Measurements from ENCODE around the gene GABARAP.

The GABARAP gene

DNA sequence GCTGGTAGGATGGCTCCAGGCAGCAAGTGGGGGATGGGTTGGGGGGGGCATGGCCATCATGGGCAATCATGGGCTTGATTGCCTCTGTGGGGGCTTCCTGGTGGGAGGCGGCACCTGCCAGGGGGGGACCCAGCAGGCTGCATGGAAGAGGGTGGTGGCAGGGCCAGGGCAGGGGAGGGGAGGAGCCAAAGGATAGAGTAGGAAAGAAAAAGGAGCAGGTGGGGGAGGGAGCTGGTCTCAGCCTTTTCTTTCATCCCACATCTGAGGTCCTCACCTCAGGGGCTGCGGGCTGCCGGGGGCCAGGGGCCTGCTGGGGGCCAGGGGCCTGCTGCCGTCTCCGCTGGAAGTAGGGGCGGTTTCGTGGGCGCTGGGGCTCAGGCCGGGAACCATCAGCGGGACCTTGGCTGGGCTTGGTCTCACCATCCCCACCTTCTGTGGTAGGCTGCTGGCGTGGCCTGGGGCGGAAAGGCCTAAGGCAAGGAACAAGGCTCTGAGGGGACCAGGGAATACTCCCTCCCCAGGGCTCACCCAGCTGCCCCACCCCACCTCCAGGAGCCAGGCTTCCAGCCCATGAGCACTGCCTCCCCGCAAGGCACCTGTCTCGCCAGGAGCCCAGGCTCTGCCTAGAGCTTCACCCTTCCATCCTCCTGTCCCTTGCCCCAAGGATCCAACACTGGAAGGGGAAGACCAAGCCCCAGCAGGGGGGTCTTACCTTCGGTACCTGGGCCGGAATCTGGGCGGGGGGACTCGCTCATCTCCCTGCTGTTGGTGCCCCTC, 47.2 kb upstream of the GABARAP start:
- no peak for TF ChIP-seq RAD21 (IDR thresholded peaks at IDR 0.05; ENCODE audit: low read depth)
- no peak for TF ChIP-seq CREB1 (IDR thresholded peaks at IDR 0.05; ENCODE audit: low read depth)
- TF ChIP-seq EP300 (IDR thresholded peaks at IDR 0.05; ENCODE audit: borderline replicate concordance), result no peak
- TF ChIP-seq TAF1 (IDR thresholded peaks at IDR 0.05; ENCODE audit: low read depth), result no peak
- TF ChIP-seq, protein P1, sequence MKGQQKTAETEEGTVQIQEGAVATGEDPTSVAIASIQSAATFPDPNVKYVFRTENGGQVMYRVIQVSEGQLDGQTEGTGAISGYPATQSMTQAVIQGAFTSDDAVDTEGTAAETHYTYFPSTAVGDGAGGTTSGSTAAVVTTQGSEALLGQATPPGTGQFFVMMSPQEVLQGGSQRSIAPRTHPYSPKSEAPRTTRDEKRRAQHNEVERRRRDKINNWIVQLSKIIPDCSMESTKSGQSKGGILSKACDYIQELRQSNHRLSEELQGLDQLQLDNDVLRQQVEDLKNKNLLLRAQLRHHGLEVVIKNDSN (IDR thresholded peaks at IDR 0.05), result no peak
- no peak for TF ChIP-seq EGR1 (IDR thresholded peaks at IDR 0.05)
- no peak for TF ChIP-seq CEBPB (IDR thresholded peaks at IDR 0.05)
- TF ChIP-seq TEAD4 (IDR thresholded peaks at IDR 0.05), result no peak
- no peak for TF ChIP-seq FOXM1 (IDR thresholded peaks at IDR 0.05; ENCODE audit: borderline replicate concordance, low read depth)
- TF ChIP-seq, protein P2, sequence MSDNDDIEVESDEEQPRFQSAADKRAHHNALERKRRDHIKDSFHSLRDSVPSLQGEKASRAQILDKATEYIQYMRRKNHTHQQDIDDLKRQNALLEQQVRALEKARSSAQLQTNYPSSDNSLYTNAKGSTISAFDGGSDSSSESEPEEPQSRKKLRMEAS (IDR thresholded peaks at IDR 0.05), result no peak
- no peak for TF ChIP-seq YY1 (IDR thresholded peaks at IDR 0.05; ENCODE audit: low read depth)
- TF ChIP-seq NFIC (IDR thresholded peaks at IDR 0.05), result no peak
- TF ChIP-seq, protein P3, sequence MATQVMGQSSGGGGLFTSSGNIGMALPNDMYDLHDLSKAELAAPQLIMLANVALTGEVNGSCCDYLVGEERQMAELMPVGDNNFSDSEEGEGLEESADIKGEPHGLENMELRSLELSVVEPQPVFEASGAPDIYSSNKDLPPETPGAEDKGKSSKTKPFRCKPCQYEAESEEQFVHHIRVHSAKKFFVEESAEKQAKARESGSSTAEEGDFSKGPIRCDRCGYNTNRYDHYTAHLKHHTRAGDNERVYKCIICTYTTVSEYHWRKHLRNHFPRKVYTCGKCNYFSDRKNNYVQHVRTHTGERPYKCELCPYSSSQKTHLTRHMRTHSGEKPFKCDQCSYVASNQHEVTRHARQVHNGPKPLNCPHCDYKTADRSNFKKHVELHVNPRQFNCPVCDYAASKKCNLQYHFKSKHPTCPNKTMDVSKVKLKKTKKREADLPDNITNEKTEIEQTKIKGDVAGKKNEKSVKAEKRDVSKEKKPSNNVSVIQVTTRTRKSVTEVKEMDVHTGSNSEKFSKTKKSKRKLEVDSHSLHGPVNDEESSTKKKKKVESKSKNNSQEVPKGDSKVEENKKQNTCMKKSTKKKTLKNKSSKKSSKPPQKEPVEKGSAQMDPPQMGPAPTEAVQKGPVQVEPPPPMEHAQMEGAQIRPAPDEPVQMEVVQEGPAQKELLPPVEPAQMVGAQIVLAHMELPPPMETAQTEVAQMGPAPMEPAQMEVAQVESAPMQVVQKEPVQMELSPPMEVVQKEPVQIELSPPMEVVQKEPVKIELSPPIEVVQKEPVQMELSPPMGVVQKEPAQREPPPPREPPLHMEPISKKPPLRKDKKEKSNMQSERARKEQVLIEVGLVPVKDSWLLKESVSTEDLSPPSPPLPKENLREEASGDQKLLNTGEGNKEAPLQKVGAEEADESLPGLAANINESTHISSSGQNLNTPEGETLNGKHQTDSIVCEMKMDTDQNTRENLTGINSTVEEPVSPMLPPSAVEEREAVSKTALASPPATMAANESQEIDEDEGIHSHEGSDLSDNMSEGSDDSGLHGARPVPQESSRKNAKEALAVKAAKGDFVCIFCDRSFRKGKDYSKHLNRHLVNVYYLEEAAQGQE (IDR thresholded peaks at IDR 0.05; ENCODE audit: low read depth), result no peak

DNA sequence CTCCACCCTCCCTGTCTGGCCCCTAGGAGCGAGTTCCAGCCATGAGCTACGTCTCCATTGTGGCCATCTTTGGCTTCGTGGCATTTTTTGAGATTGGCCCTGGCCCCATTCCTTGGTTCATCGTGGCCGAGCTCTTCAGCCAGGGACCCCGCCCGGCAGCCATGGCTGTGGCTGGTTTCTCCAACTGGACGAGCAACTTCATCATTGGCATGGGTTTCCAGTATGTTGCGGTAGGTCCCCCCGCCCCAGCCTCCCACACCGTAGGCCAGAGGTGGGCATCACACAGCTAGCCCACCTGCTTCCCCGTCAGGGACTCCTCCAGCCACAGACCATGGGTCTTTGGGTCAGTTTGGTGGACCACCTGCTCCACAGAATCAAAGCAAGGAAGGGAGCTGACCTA, 43.4 kb upstream of the GABARAP start:
- TF ChIP-seq, protein P2 (IDR thresholded peaks at IDR 0.05), result no peak
- TF ChIP-seq FOXM1 (IDR thresholded peaks at IDR 0.05; ENCODE audit: borderline replicate concordance, low read depth) (no peak), TAF1 (IDR thresholded peaks at IDR 0.05; ENCODE audit: low read depth) (no peak), CREB1 (IDR thresholded peaks at IDR 0.05; ENCODE audit: low read depth) (no peak), ZBTB7A (IDR thresholded peaks at IDR 0.05; ENCODE audit: low read depth) (no peak), RAD21 (IDR thresholded peaks at IDR 0.05; ENCODE audit: low read depth) (no peak), EP300 (IDR thresholded peaks at IDR 0.05; ENCODE audit: borderline replicate concordance) (no peak)
- TF ChIP-seq, protein P1 (IDR thresholded peaks at IDR 0.05), result no peak

DNA sequence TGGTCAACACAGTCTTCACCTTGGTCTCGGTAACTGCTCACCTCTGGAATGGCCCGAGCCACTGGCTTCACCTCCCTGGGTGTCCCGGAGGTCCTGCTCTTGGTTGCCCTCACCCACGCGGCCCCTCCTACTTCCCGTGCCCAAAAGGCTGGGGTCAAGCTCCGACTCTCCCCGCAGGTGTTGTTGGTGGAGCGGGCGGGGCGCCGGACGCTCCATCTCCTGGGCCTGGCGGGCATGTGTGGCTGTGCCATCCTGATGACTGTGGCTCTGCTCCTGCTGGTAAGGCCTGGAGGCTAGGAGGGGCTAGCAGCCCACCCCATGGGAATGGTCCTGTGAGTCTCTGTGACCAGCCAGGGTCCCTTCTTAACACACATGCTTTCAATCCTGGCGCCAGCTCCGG, 42.7 kb upstream of the GABARAP start:
- TF ChIP-seq NFIC (IDR thresholded peaks at IDR 0.05) (no peak), TCF12 (IDR thresholded peaks at IDR 0.05; ENCODE audit: low read depth) (no peak), TAF1 (IDR thresholded peaks at IDR 0.05; ENCODE audit: low read depth) (no peak), EGR1 (IDR thresholded peaks at IDR 0.05) (no peak), EP300 (IDR thresholded peaks at IDR 0.05; ENCODE audit: borderline replicate concordance) (no peak), FOXM1 (IDR thresholded peaks at IDR 0.05; ENCODE audit: borderline replicate concordance, low read depth) (no peak), RAD21 (IDR thresholded peaks at IDR 0.05; ENCODE audit: low read depth) (no peak), CREB1 (IDR thresholded peaks at IDR 0.05; ENCODE audit: low read depth) (no peak), YY1 (IDR thresholded peaks at IDR 0.05; ENCODE audit: low read depth) (no peak), CEBPB (IDR thresholded peaks at IDR 0.05) (no peak), TEAD4 (IDR thresholded peaks at IDR 0.05) (no peak), ZBTB7A (IDR thresholded peaks at IDR 0.05; ENCODE audit: low read depth) (no peak)
- TF ChIP-seq, protein P2 (IDR thresholded peaks at IDR 0.05), result no peak
- TF ChIP-seq, protein P3 (IDR thresholded peaks at IDR 0.05; ENCODE audit: low read depth), result no peak
- TF ChIP-seq, protein P1 (IDR thresholded peaks at IDR 0.05), result no peak

DNA sequence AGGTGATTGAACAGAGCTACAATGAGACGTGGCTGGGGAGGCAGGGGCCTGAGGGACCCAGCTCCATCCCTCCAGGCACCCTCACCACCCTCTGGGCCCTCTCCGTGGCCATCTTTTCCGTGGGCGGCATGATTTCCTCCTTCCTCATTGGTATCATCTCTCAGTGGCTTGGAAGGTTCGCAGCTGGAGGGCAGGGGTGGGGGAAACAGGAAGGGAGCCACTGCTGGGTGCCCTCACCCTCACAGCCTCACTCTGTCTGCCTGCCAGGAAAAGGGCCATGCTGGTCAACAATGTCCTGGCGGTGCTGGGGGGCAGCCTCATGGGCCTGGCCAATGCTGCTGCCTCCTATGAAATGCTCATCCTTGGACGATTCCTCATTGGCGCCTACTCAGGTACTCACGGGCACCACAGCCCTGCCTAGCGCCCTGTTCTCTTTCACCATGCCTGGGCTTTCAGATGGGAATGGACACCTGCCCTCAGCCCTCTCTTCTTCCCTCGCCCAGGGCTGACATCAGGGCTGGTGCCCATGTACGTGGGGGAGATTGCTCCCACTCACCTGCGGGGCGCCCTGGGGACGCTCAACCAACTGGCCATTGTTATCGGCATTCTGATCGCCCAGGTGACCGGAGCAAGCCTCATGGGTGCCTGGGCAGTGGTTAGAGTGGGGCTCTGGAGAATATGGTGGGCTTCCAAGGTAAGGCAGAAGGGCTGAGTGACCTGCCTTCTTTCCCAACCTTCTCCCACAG, 41.4 kb upstream of the GABARAP start:
- no peak for TF ChIP-seq EGR1 (IDR thresholded peaks at IDR 0.05)

Data from Ishikawa (cell line).